Measurements from ENCODE around the gene CASS4.

The CASS4 gene

DNA sequence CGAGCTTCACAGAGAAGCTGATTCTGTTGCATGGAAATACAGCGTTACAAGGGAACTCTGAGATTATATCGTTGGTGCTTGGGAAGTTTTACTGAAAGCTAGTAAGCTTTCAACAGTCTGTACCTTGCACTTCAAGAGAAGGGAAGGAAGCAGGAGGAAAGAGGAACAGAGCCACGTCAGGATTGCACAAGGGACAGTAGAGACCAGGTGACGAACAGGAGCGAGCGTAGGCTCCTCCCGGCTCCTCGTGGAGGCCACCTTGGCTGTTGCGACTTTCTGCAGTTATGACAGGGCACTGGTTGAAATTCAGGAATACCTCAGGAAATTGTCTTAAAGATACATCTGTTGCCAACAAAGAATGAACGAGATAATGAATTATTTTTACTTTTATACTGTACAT is 75.2 kb downstream of the CASS4 start:
- TF ChIP-seq, protein P1, sequence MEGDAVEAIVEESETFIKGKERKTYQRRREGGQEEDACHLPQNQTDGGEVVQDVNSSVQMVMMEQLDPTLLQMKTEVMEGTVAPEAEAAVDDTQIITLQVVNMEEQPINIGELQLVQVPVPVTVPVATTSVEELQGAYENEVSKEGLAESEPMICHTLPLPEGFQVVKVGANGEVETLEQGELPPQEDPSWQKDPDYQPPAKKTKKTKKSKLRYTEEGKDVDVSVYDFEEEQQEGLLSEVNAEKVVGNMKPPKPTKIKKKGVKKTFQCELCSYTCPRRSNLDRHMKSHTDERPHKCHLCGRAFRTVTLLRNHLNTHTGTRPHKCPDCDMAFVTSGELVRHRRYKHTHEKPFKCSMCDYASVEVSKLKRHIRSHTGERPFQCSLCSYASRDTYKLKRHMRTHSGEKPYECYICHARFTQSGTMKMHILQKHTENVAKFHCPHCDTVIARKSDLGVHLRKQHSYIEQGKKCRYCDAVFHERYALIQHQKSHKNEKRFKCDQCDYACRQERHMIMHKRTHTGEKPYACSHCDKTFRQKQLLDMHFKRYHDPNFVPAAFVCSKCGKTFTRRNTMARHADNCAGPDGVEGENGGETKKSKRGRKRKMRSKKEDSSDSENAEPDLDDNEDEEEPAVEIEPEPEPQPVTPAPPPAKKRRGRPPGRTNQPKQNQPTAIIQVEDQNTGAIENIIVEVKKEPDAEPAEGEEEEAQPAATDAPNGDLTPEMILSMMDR (IDR thresholded peaks at IDR 0.05; ENCODE audit: control insufficient read depth, extremely low read depth, insufficient read depth), result no peak
- DNase-seq (ENCODE audit: low read depth), result no peak
- H3K4me3 ChIP-seq (ENCODE audit: low read depth, low read length), result no peak overlapping the region

DNA sequence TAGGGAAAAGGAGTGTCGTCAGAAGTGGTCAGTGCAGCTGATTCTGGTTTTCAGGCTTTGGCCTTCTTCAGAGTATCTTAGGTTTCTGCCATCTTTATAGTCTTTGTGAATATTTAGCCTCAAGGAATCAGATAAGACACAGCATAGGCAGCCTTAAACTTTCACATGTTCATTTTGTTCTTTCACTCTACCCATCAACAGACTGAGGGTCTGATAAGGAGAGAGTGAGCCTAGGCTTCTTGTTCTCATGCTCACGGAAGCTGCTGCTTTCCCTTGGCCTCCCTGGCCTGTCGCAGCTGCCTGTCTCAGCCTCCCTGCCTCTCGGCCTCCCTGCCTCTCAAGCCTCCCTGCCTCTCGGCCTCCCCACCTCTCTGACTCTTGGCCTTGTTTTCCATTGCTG is 76.5 kb downstream of the CASS4 start:
- TF ChIP-seq, protein P1 (IDR thresholded peaks at IDR 0.05; ENCODE audit: control insufficient read depth, extremely low read depth, insufficient read depth), result no peak
- H3K4me3 ChIP-seq (ENCODE audit: low read depth, low read length), result no peak overlapping the region
- no peak for DNase-seq (ENCODE audit: low read depth)

DNA sequence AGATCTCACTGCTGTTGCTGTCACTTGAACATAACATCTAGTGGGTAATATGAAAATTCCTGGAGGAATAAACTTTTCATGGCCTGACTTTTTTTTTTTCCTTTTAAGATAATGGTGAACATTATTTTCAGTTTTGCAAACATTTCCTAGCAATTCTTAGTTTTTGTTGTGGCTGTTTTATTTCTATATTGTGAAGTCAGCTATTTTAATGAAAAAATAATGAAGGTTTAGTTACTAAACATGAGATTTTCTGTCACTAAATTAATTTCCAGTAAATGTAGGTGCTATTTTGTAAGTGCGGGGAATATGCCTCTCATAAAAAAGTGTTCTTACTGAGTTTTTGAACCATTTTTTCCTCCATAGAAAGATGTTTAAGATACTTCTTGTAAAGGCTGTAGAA is 89.1 kb downstream of the CASS4 start:
- H3K4me3 ChIP-seq (ENCODE audit: low read depth, low read length), result no peak overlapping the region
- no peak for DNase-seq (ENCODE audit: low read depth)
- TF ChIP-seq, protein P1 (IDR thresholded peaks at IDR 0.05; ENCODE audit: control insufficient read depth, extremely low read depth, insufficient read depth), result no peak

DNA sequence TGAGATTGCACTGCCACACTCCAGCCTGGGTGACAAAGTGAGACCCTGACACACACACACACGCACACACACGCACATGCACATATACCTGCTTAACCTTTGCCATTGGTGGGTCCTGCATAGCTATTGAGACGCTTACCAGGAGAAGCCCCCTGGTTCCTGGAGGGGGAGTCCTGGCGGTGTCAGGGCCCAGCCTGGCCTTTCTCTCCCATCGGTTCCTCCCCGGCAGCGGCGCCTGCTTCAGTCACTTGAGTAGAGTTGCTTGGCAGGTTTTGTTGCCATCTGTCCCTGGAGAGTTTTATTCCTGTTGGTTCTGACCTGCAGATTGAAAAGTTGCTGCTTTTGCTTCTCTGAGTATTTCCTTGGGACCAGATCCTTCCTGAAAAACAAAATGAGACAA is 91.9 kb downstream of the CASS4 start:
- peak; percentile 19 for DNase-seq (ENCODE audit: low read depth)
- TF ChIP-seq, protein P1 (IDR thresholded peaks at IDR 0.05; ENCODE audit: control insufficient read depth, extremely low read depth, insufficient read depth), result no peak
- H3K4me3 ChIP-seq (ENCODE audit: low read depth, low read length), result no peak overlapping the region

DNA sequence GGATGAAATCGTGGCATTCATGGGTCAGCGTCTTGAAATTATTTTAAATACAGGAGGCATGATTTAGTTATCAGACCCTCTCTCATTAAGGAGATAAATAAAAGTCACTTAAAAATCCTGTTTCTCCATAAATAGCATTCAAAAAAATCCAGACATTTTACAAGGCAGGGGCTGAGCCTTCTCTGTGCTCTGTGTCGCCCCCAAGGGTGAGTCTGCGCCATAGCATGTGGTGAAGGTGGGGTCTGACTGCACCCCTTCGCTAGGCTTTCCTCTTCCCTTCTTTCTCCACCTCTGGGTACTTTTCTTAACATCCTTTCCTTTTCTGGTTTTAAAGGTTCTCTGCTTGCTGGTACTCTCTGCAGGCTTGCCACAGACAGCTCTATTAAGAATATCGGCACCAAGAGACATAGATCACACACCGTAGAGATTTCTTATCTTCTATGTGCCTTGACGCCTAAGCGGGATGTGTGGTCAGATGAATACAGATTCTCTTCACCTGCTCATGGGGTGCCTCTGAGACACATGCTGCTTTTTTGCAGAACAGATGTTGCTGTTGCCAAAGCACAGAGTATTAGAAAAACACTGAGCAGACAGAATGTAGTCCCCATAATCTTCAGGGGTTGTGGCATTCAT is 92.4 kb downstream of the CASS4 start:
- TF ChIP-seq, protein P1 (IDR thresholded peaks at IDR 0.05; ENCODE audit: control insufficient read depth, extremely low read depth, insufficient read depth), result peak; percentile 46
- DNase-seq (ENCODE audit: low read depth), result no peak
- no peak overlapping the region for H3K4me3 ChIP-seq (ENCODE audit: low read depth, low read length)

DNA sequence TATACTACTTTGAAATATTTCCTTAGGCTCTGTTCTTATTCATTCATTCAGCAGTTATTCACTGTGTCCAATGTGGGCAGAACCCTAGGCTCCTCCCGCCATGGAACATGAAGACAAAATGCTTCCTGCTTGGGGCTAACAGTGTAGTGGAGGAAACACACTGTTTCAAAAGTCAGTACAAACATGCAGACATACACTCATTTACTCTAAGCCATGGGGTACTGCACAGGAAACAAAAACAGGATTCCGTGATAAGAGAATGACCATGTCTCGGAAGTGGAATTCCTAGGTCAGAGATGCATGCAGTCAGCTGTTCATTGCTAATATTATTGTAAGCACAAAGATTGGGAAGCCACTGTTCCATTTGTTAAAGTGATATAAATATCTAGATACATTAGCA is 94.0 kb downstream of the CASS4 start:
- no peak overlapping the region for H3K4me3 ChIP-seq (ENCODE audit: low read depth, low read length)
- TF ChIP-seq, protein P1 (IDR thresholded peaks at IDR 0.05; ENCODE audit: control insufficient read depth, extremely low read depth, insufficient read depth), result no peak
- DNase-seq (ENCODE audit: low read depth), result no peak
